Measurements from ENCODE around the gene FOCAD.
A peak's percentile ranks its signal among the peaks of the same experiment; 100 is the strongest.
"Not testable (repeated sequence)": the region's sequence is repeated elsewhere in the genome, so short reads cannot be mapped to it uniquely, and the experiment has no call there.

The FOCAD gene

DNA sequence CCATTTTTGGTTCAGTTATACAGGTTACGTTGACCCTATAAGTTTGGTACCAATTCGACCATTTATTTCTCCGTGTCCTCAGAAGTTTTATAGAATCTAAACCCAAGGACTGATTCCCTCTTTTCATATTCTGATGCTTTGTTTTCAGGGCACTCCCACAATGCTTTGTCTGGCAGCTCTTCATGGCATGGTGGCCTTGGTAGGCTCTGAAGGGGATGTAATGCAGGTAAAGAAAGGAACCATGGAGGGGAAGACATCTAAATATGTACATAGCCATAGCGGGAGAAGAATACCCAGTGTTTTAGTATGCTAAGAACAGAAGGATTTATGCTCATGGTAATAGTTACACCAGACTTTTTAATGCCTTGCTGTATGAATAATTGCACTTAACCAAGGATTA, 264.6 kb downstream of the FOCAD start:
- no peak for DNase-seq
- peaks cover 2% of the 10 kb centered on the region for H3K27me3 Mint-ChIP-seq (ENCODE audit: low read depth, poor library complexity)
- H3K36me3 Mint-ChIP-seq (ENCODE audit: low read depth) = peaks cover 43% of the 10 kb centered on the region
- H3K9me3 Mint-ChIP-seq = no peaks in the 10 kb centered on the region
- TF ChIP-seq, protein P1, sequence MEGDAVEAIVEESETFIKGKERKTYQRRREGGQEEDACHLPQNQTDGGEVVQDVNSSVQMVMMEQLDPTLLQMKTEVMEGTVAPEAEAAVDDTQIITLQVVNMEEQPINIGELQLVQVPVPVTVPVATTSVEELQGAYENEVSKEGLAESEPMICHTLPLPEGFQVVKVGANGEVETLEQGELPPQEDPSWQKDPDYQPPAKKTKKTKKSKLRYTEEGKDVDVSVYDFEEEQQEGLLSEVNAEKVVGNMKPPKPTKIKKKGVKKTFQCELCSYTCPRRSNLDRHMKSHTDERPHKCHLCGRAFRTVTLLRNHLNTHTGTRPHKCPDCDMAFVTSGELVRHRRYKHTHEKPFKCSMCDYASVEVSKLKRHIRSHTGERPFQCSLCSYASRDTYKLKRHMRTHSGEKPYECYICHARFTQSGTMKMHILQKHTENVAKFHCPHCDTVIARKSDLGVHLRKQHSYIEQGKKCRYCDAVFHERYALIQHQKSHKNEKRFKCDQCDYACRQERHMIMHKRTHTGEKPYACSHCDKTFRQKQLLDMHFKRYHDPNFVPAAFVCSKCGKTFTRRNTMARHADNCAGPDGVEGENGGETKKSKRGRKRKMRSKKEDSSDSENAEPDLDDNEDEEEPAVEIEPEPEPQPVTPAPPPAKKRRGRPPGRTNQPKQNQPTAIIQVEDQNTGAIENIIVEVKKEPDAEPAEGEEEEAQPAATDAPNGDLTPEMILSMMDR (IDR thresholded peaks at IDR 0.05) = no peak
- H3K27ac Mint-ChIP-seq = peak overlapping the region; percentile 40
- H3K4me1 Mint-ChIP-seq = peaks cover 6% of the 10 kb centered on the region
- H3K4me3 Mint-ChIP-seq = no peak overlapping the region

DNA sequence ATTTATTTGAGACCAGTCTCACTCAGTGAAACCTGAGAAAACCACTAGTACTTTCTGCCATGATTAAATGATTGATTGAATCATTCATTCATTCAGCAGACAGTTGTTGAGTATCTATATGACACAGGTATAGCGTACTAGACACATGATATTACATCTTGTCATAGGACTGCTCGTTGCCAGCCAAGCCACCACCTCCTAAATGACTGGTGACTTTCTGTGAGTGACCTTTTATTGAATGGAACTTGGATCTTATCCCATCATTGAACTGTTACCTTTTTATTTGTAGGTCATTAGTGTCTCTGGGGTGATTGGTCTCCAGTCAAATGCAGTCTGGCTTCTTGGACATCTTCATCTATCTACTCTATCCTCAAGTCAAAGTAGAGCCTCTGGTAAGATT, 266.6 kb downstream of the FOCAD start:
- Mint-ChIP-seq H3K4me3 (no peak overlapping the region), H3K9me3 (no peaks in the 10 kb centered on the region), H3K4me1 (peaks cover 15% of the 10 kb centered on the region), H3K27me3 (ENCODE audit: low read depth, poor library complexity) (peaks cover 2% of the 10 kb centered on the region), H3K36me3 (ENCODE audit: low read depth) (peaks cover 43% of the 10 kb centered on the region), H3K27ac (no peak overlapping the region)
- no peak for DNase-seq
- TF ChIP-seq, protein P1 (IDR thresholded peaks at IDR 0.05) = no peak

DNA sequence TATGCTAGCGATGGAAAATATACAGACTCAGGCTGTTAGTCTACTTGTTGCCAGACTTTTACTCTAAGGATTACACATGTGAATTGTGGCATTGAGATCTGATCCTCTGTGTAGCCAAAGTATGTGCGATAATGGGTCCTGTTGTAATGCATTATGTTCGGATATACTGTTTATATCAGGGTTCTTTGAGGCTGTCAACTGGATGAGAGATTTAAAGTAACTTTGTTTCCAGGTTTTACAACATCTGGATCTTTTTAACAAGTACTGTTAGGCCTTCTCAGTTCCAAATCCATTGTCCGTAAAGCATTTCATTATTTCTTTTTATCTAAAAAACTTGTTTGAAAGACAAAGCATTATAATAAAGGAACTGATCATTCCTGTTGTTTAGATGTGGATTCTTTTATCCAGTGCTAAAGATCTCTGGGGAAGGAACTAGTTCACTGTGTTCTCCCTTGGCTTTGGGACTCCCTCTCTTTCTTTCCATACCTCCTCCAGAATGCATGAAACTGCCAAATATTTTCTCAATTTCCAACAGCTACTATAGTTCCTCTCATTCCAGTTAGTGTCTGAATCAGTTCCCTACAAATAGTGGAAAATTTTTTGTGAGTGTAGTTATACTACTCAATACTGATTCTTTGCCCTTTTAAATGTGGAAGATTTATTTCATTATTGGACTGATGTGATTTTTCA, 278.6 kb downstream of the FOCAD start:
- Mint-ChIP-seq H3K4me3 (no peak overlapping the region), H3K9me3 (peaks cover 5% of the 10 kb centered on the region), H3K4me1 (no peaks in the 10 kb centered on the region), H3K27me3 (ENCODE audit: low read depth, poor library complexity) (no peaks in the 10 kb centered on the region), H3K36me3 (ENCODE audit: low read depth) (peaks cover 66% of the 10 kb centered on the region), H3K27ac (no peak overlapping the region)
- DNase-seq = no peak
- TF ChIP-seq, protein P1 (IDR thresholded peaks at IDR 0.05) = no peak

DNA sequence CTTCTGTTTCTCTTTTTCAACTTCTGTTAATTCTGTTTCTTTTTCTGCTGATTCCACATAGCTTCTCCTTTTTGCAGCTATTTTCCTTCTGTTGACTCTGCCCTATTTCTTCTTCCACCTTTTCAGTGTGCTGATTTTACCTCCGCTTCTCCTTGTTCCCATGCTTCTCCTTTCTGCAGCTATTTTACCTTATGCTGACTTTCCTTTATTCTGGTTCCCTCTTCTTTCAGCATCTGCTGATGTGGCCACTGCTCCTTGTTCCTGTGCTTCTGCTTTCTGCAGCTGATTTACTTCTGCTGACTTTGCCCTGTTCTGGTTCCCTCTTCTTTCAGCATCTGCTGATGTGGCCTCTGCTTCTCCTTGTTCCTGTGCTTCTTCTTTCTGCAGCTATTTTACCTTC, 288.6 kb downstream of the FOCAD start:
- Mint-ChIP-seq H3K4me3 (no peak overlapping the region), H3K27me3 (ENCODE audit: low read depth, poor library complexity) (no peaks in the 10 kb centered on the region)
- TF ChIP-seq, protein P1 (IDR thresholded peaks at IDR 0.05) = no peak

DNA sequence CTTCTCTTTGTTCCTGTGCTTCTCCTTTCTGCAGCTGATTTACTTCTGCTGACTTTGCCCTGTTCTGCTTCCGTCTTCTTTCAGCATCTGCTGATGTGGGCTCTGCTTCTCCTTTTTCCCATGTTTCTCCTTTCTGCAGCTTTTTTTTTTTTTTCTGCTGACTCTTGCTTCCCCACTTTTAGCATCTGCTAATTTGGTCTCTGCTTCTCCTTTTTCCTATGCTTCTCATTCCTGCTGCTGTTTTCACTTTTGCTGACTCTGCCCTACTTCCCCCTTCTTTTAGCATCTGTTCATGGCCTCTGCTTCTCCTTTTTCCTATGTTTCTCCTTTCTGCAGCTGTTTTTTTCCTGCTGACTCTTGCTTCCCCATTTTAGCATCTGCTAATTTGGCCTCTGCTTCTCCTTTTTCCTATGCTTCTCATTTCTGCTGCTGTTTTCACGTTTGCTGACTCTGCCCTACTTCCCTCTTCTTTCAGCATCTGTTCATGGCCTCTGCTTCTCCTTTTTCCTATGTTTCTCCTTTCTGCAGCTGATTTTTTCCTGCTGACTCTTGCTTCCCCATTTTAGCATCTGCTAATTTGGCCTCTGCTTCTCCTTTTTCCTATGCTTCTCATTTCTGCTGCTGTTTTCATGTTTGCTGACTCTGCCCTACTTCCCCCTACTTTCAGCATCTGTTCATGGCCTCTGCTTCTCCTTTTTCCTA, 289.3 kb downstream of the FOCAD start:
- H3K9me3 Mint-ChIP-seq = peaks cover 27% of the 10 kb centered on the region
- not testable (repeated sequence) for H3K4me3 Mint-ChIP-seq; H3K27ac Mint-ChIP-seq; DNase-seq; H3K4me1 Mint-ChIP-seq; H3K27me3 Mint-ChIP-seq (ENCODE audit: low read depth, poor library complexity)
- H3K36me3 Mint-ChIP-seq (ENCODE audit: low read depth) = peaks cover 60% of the 10 kb centered on the region

More for the DNA sequence above, 288.6 kb downstream of the FOCAD start:
- H3K36me3 Mint-ChIP-seq (ENCODE audit: low read depth) = peaks cover 61% of the 10 kb centered on the region
- no peaks in the 10 kb centered on the region for H3K4me1 Mint-ChIP-seq
- no peak overlapping the region for H3K27ac Mint-ChIP-seq
- DNase-seq = no peak
- H3K9me3 Mint-ChIP-seq = peaks cover 33% of the 10 kb centered on the region

GRCh38 chr9:20974191-20974938, 290.3 kb downstream of the FOCAD start:
- not testable (repeated sequence) for DNase-seq; H3K27ac Mint-ChIP-seq; H3K27me3 Mint-ChIP-seq (ENCODE audit: low read depth, poor library complexity); H3K4me3 Mint-ChIP-seq; H3K4me1 Mint-ChIP-seq
- Mint-ChIP-seq H3K36me3 (ENCODE audit: low read depth) (peaks cover 56% of the 10 kb centered on the region), H3K9me3 (peaks cover 18% of the 10 kb centered on the region)

Measured in nephron progenitor cell (in vitro differentiated cells).